PFSK-1 (cell line): Measurements from ENCODE around the gene NT5C3A.

Experiments used
- FOXP2 ChIP-seq: optimal IDR thresholded peaks from 2 replicates; pipeline ENCODE3; 2011; ENCODE audit warnings: borderline replicate concordance, control low read depth, inconsistent platforms; ENCODE audit not compliant: insufficient read depth; ENCODE audit errors: extremely low read length, extremely low read depth
- POLR2AphosphoS5 ChIP-seq: IDR thresholded peaks from 2 replicates; pipeline ENCODE4 v1.6.1; 2012; ENCODE audit warnings: low read depth, mild to moderate bottlenecking, control low read depth, low read length, moderate library complexity
- REST ChIP-seq, 2 experiments: IDR thresholded peaks; 2 replicates each; pipeline versions ENCODE4 v1.6.1 to v1.8.0; 2011 to 2012; ENCODE audit warnings: low read depth in 2 of 2, low read length in 2 of 2, control low read depth in 1 of 2, inconsistent platforms in 1 of 2, mild to moderate bottlenecking in 1 of 2, moderate library complexity in 1 of 2; ENCODE audit not compliant: insufficient read depth in 1 of 2
- SIN3A ChIP-seq: IDR thresholded peaks from 2 replicates; pipeline ENCODE4 v1.6.1; 2012; ENCODE audit warnings: mild to moderate bottlenecking, low read length, moderate library complexity, borderline replicate concordance; ENCODE audit not compliant: insufficient read depth
- TAF1 ChIP-seq: IDR thresholded peaks from 2 replicates; pipeline ENCODE4 v1.6.1; 2012; ENCODE audit warnings: low read length, control low read depth, borderline replicate concordance; ENCODE audit not compliant: insufficient read depth

NT5C3A gene

DNA sequence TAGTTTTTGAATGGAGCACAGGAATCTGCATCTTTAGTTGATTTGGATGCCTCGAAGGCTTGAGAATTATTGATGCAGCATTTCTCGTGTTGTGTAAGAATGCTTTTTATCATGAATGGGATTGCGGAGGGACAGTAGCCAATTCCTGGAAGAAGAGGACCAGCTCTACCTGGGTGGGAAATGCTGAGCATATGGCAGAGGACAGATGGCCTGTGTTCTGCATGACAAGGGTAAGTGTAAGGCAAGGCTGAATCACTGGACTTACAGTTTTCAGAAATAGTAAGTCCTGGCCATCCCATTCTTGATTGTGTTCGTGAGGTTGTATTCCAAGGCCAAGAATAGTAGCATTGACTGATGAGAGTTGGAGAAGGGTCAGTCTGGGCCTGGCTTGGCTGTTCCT is 30.7 kb upstream of the NT5C3A start:
- 0 out of 2 replicates have a peak, but pooled peaks have one; percentile 14 for TF ChIP-seq POLR2AphosphoS5
- no peak for TF ChIP-seq SIN3A

DNA sequence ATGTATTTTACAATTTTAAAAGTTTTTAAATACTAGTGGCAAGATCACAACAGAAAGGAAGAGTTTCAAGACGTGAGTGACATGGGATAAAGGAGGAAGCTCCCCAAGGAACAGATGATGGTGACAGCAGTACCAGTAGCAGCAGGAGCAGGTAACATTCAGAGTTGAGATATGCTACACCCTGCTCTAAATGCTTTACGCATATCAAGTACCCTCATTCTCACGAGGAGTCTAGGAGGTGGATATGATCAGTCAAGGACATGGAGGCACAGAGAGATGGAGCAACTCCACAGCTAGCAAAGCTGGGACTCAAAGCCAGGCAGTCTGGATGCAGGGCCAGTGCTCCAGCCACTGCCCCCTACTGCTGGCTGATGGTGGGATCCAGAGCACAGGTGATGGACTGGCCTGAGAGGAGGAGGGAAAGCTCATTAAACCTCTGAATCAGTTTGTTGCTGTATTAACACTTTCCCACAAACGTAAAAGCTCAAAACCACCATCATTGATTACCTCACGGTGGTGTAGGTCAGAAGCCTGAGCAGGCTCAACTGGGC is 29.1 kb upstream of the NT5C3A start:
- TF ChIP-seq SIN3A (no peak), TAF1 (no peak), FOXP2 (no peak), POLR2AphosphoS5 (no peak), REST (IDR thresholded peaks at IDR 0.05; ENCODE audit: insufficient read depth in 1 of 2, low read depth in 2 of 2, low read length in 2 of 2) (no peak)

DNA sequence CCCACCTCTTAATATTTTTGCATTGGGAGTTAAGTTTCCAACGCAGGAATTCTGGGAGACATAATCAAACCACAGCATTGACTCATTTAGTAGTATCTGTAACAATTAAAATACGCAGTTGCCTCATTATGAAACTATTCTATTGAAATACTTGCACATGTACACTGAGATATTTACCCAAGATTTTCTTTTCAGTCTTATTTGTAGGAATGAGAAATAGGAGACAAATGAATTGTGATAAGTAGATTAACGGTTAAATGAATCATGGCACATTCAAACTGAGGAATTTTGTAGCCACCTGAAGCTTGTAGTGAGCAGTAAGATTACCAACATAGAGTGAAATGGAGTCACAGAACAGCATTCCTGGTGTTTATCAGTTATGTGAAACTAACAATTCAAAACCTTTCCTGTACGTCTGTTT is 28.5 kb upstream of the NT5C3A start:
- no peak for TF ChIP-seq REST (IDR thresholded peaks at IDR 0.05; ENCODE audit: insufficient read depth in 1 of 2, low read depth in 2 of 2, low read length in 2 of 2)
- no peak for TF ChIP-seq TAF1
- TF ChIP-seq SIN3A, result no peak
- no peak for TF ChIP-seq POLR2AphosphoS5
- TF ChIP-seq FOXP2, result no peak

GRCh38 chr7:33089142-33089541 is 26.6 kb upstream of the NT5C3A start:
- TF ChIP-seq SIN3A (no peak), POLR2AphosphoS5 (no peak), FOXP2 (no peak)

DNA sequence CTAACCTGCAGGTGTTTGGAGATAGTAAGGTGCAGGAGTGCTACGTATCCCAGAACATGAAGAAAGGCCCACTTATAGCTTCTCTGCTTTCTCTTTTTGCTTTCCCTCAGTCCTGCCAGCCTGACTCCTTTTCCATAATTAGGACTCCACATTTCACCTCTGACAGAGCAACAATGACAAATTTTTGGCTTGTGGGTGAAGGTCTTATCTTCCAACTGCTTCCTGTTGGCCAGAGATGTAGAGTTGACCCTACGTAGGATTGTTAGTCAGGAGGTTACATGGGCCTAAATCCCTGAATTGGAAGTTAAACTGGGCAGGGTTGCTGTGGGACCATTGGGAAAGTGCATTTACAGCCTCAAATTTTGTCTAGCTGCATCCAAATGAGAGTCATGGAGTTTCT is 25.3 kb upstream of the NT5C3A start:
- TF ChIP-seq TAF1 (no peak), REST (IDR thresholded peaks at IDR 0.05; ENCODE audit: insufficient read depth in 1 of 2, low read depth in 2 of 2, low read length in 2 of 2) (no peak), POLR2AphosphoS5 (no peak), FOXP2 (no peak), SIN3A (no peak)

GRCh38 chr7:33087356-33087755 is 24.8 kb upstream of the NT5C3A start:
- TF ChIP-seq FOXP2 (no peak), POLR2AphosphoS5 (no peak), TAF1 (no peak), SIN3A (no peak), REST (IDR thresholded peaks at IDR 0.05; ENCODE audit: insufficient read depth in 1 of 2, low read depth in 2 of 2, low read length in 2 of 2) (no peak)
